ENCODE data around the gene RTL1. TPM values are rescaled to one million over a fixed set of nuclear protein-coding genes. Genes with fewer than 3 reads are reported as not detected.
A peak's percentile ranks its signal among the peaks of the same experiment; 100 is the strongest.

The RTL1 gene
- total and polyA plus RNA-seq, 2 of the 13 experiments (the other 11 are each of a cell fraction or from before 2014, with no cell fraction given) = not detected

GRCh38 chr14:100850841-100851585, 52.5 kb downstream of the RTL1 start (continued):
- peak; percentile 67; the same call in 1 of the 2 replicates for TF ChIP-seq ZNF274 (CRISPR knock-in tag; IDR thresholded peaks at IDR 0.05)
- no peak for TF ChIP-seq JARID2 (CRISPR knock-in tag; IDR thresholded peaks at IDR 0.05; ENCODE audit: insufficient replicate concordance)
- no peak for TF ChIP-seq IRF9 (CRISPR knock-in tag; IDR thresholded peaks at IDR 0.05; ENCODE audit: borderline replicate concordance)
- TF ChIP-seq NFIB (CRISPR knock-in tag; IDR thresholded peaks at IDR 0.05; ENCODE audit: borderline replicate concordance) = no peak
- no peak for TF ChIP-seq MXD3 (CRISPR knock-in tag; IDR thresholded peaks at IDR 0.05)
- 0 out of 2 replicates have a peak, but pooled peaks have one; percentile 51 for TF ChIP-seq ZSCAN31 (CRISPR knock-in tag; IDR thresholded peaks at IDR 0.05; ENCODE audit: low read depth)
- no peak for TF ChIP-seq IRF1 (CRISPR knock-in tag; IDR thresholded peaks at IDR 0.05; ENCODE audit: low read depth)
- TF ChIP-seq BCLAF1 (IDR thresholded peaks at IDR 0.05) = no peak
- 0 out of 2 replicates have a peak, but pooled peaks have one; percentile 26 for TF ChIP-seq HDAC2 (CRISPR knock-in tag; IDR thresholded peaks at IDR 0.05)
- TF ChIP-seq ZNF337 (CRISPR knock-in tag; IDR thresholded peaks at IDR 0.05; ENCODE audit: borderline replicate concordance, low read depth) = no peak
- TF ChIP-seq U2AF1 (optimal IDR thresholded peaks at IDR 0.05; ENCODE audit: low read depth, low read length) = no peak
- TF ChIP-seq GMEB2 (CRISPR knock-in tag; IDR thresholded peaks at IDR 0.05; ENCODE audit: low read depth) = no peak
- no peak for TF ChIP-seq YY1 (IDR thresholded peaks at IDR 0.05; ENCODE audit: insufficient read depth, insufficient replicate concordance, low read depth, low read length)
- no peak for TF ChIP-seq GMEB1 (CRISPR knock-in tag; IDR thresholded peaks at IDR 0.05; ENCODE audit: borderline replicate concordance)
